Choroid plexus epithelial cell (primary cell): Measurements from ENCODE around the gene AFTPH.
A peak's percentile ranks its signal among the peaks of the same experiment; 100 is the strongest.

Experiments used
- DNase-seq: peaks from one replicate; pipeline ENCODE4 v3.0.0-alpha.2; 2010; ENCODE audit warnings: low read depth
- H3K4me3 ChIP-seq: 2 replicates; pipeline ENCODE4 v1.5.1; 2011; ENCODE audit warnings: low read depth, mild to moderate bottlenecking, control low read depth, low read length, moderate library complexity
- TF ChIP-seq, protein P1 (sequence below): conservative IDR thresholded peaks from 2 replicates; pipeline ENCODE4 v1.5.1; 2011; ENCODE audit warnings: low read depth, mild to moderate bottlenecking, control low read depth, inconsistent platforms, low read length, moderate library complexity

The AFTPH gene

DNA sequence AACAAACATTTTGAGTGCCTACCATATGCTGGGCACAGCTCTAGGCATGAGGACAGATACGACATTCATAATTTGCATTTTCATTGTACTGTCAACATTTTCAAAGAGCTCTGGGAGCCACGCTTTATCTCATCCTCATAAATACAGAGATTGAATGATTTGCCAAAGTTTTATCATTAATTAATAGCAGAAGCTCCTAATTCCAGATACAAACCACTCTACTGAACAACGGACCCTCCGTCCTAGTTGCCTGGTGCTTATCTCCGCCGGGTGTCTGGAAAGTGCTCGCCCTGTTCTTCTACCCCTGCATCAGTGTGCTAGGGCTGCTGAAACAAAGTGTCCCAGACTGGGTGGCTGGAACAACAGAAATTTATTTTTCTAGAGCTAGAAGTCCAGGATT lies 105.7 kb downstream of the AFTPH start:
- no peak overlapping the region for H3K4me3 ChIP-seq
- no peak for DNase-seq
- TF ChIP-seq, protein P1, sequence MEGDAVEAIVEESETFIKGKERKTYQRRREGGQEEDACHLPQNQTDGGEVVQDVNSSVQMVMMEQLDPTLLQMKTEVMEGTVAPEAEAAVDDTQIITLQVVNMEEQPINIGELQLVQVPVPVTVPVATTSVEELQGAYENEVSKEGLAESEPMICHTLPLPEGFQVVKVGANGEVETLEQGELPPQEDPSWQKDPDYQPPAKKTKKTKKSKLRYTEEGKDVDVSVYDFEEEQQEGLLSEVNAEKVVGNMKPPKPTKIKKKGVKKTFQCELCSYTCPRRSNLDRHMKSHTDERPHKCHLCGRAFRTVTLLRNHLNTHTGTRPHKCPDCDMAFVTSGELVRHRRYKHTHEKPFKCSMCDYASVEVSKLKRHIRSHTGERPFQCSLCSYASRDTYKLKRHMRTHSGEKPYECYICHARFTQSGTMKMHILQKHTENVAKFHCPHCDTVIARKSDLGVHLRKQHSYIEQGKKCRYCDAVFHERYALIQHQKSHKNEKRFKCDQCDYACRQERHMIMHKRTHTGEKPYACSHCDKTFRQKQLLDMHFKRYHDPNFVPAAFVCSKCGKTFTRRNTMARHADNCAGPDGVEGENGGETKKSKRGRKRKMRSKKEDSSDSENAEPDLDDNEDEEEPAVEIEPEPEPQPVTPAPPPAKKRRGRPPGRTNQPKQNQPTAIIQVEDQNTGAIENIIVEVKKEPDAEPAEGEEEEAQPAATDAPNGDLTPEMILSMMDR, result no peak

DNA sequence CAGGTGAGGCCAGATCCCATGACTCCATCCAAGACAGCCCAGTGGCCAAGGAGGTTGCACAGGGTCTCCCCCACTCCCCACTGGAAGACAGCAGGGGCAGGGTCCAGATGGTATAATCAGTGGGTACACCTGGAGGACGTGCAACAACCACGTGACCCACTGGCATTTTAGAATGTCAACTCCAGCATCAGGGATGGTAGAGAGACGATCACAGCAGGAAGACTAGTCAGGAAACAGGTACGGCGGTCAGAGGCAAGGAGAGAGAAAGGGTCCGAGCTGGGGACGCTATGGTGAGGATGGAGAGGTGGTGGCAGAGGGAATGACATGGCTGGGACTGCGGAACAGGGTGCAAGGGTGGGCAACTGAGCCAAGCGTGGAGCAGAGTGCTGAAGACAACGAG lies 106.6 kb downstream of the AFTPH start:
- no peak overlapping the region for H3K4me3 ChIP-seq
- DNase-seq, result no peak
- TF ChIP-seq, protein P1, result no peak

GRCh38 chr2:64631771-64632170 lies 107.6 kb downstream of the AFTPH start:
- DNase-seq, result no peak
- no peak overlapping the region for H3K4me3 ChIP-seq
- TF ChIP-seq, protein P1, result no peak

- peak; percentile 49 for DNase-seq
Measured at GRCh38 chr2:64632835-64633819, 109.0 kb downstream of the AFTPH start.

GRCh38 chr2:64634345-64635267 lies 110.5 kb downstream of the AFTPH start:
- peak; percentile 66 for DNase-seq
- TF ChIP-seq, protein P1, result no peak
- no peak overlapping the region for H3K4me3 ChIP-seq

More at GRCh38 chr2:64632835-64633819, 109.0 kb downstream of the AFTPH start:
- TF ChIP-seq, protein P1, result no peak
- H3K4me3 ChIP-seq, result no peak overlapping the region

DNA sequence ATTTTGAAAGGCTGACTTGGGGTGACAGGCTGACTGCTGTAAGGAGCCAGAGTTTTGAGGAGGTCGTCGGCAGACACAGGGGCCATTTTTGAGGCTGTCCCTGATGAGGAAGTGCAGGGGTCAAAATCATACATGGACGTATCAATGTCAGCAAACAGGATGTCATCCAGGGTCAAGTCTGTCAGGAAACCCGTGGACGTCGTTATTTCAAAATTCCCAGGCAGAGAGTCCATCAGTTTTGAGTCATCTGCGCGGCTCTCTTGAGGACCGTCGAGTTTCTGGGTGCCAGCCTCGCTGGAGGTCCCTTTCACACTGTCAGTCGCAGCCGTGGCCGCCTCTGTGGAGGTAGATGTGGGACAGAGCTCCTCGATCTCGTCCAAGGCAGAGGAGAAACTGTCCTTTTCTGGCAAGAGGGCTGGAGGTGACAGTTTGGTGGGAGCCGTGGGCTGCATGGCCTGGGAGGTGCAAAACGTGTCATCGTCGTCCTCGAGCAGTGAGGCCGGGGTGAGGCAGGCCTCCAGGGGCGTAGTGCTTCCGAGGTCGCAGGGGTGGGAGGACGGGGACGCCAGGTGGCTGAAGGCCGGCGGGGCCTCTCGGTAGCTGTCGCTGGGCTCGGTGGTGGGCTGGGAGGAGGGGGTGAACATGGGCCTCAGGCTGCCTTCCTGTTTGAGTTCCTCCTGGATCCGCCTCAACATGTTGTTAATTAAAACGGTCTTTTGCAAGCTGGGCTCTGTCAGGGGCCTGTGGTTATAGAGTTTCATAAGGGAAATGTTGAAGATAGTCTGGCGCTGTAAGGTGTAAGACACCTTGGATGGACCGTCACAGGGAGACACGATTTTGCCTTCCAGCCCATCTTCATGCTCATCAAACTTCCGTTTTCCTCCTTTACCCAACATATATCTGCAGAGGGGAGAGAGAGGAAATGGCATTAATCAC lies 112.1 kb downstream of the AFTPH start:
- DNase-seq, result no peak
- TF ChIP-seq, protein P1, result no peak
- H3K4me3 ChIP-seq, result no peak overlapping the region
